ENCODE measurements around the gene PPP2R5E. TPM values are rescaled to one million over a fixed set of nuclear protein-coding genes. Genes with fewer than 3 reads are reported as not detected.
"Not testable (repeated sequence)": the region's sequence is repeated elsewhere in the genome, so short reads cannot be mapped to it uniquely, and the experiment has no call there.

The PPP2R5E gene
- total RNA-seq, 3 donors from 2014 or later = 23.0 to 29.9 (median 23.6) TPM

- Histone ChIP-seq H3K9me3 (no peaks in the 10 kb centered on the region), H3K4me1 (no peaks in the 10 kb centered on the region), H3K36me3 (no peaks in the 10 kb centered on the region), H3K27me3 (no peaks in the 10 kb centered on the region), H3K27ac (no peak overlapping the region), H3K4me3 (no peak overlapping the region)
- DNase-seq (ENCODE audit: low spot score in 2 of 2) = no peak
- TF ChIP-seq POLR2A (IDR thresholded peaks at IDR 0.05) = no peak
- intact Hi-C loops (cut with DNase I; ENCODE audit: low total_unique reads) = no loop called here
These were observed 159.3 kb downstream of the PPP2R5E start for GRCh38 chr14:63383776-63384367.

- Histone ChIP-seq H3K9me3 (no peaks in the 10 kb centered on the region), H3K36me3 (no peaks in the 10 kb centered on the region)
- intact Hi-C loops (cut with DNase I; ENCODE audit: low total_unique reads) = no loop called here
These were observed 164.7 kb downstream of the PPP2R5E start for GRCh38 chr14:63378444-63378843.

GRCh38 chr14:63375769-63376168, 167.4 kb downstream of the PPP2R5E start:
- H3K9me3 ChIP-seq = no peaks in the 10 kb centered on the region
- no peaks in the 10 kb centered on the region for H3K36me3 ChIP-seq
- H3K27me3 ChIP-seq = no peaks in the 10 kb centered on the region
- TF ChIP-seq POLR2A (IDR thresholded peaks at IDR 0.05) (no peak), CTCF (IDR thresholded peaks at IDR 0.05) (no peak), POLR2AphosphoS5 (IDR thresholded peaks at IDR 0.05) (no peak)
- no peak for DNase-seq (ENCODE audit: low spot score in 2 of 2)
- H3K27ac ChIP-seq = no peak overlapping the region
- no peaks in the 10 kb centered on the region for H3K4me1 ChIP-seq
- intact Hi-C loops (cut with DNase I; ENCODE audit: low total_unique reads) = no loop called here
- no peak overlapping the region for H3K4me3 ChIP-seq

More at GRCh38 chr14:63378444-63378843, 164.7 kb downstream of the PPP2R5E start:
- H3K27me3 ChIP-seq = no peaks in the 10 kb centered on the region
- no peak overlapping the region for H3K4me3 ChIP-seq
- DNase-seq (ENCODE audit: low spot score in 2 of 2) = no peak
- H3K27ac ChIP-seq = no peak overlapping the region
- H3K4me1 ChIP-seq = no peaks in the 10 kb centered on the region
- no peak for TF ChIP-seq POLR2A (IDR thresholded peaks at IDR 0.05)
- no peak for TF ChIP-seq CTCF (IDR thresholded peaks at IDR 0.05)
- no peak for TF ChIP-seq POLR2AphosphoS5 (IDR thresholded peaks at IDR 0.05)

GRCh38 chr14:63371613-63372012, 171.6 kb downstream of the PPP2R5E start:
- H3K27ac ChIP-seq; intact Hi-C loops (cut with DNase I; ENCODE audit: low total_unique reads); H3K27me3 ChIP-seq; H3K4me3 ChIP-seq; H3K36me3 ChIP-seq; H3K4me1 ChIP-seq; DNase-seq (ENCODE audit: low spot score in 2 of 2); H3K9me3 ChIP-seq: not testable (repeated sequence)

- TF ChIP-seq CTCF (IDR thresholded peaks at IDR 0.05) = no peak
- no peak for TF ChIP-seq POLR2A (IDR thresholded peaks at IDR 0.05)
- TF ChIP-seq POLR2AphosphoS5 (IDR thresholded peaks at IDR 0.05) = no peak
- Histone ChIP-seq H3K27ac (no peak overlapping the region), H3K4me3 (no peak overlapping the region), H3K4me1 (no peaks in the 10 kb centered on the region), H3K9me3 (peaks cover 0 to 7% of the 10 kb centered on the region in 2 donors), H3K27me3 (no peaks in the 10 kb centered on the region), H3K36me3 (no peaks in the 10 kb centered on the region)
- intact Hi-C loops (cut with DNase I; ENCODE audit: low total_unique reads) = no loop called here
- DNase-seq (ENCODE audit: low spot score in 2 of 2) = no peak
These were observed 172.1 kb downstream of the PPP2R5E start for GRCh38 chr14:63371033-63371432.

- no peak for TF ChIP-seq POLR2A (IDR thresholded peaks at IDR 0.05)
- no peak for TF ChIP-seq POLR2AphosphoS5 (IDR thresholded peaks at IDR 0.05)
- TF ChIP-seq CTCF (IDR thresholded peaks at IDR 0.05) = no peak
- DNase-seq (ENCODE audit: low spot score in 2 of 2) = no peak
- Histone ChIP-seq H3K36me3 (no peaks in the 10 kb centered on the region), H3K9me3 (peaks cover 0 to 20% of the 10 kb centered on the region in 2 donors), H3K27me3 (no peaks in the 10 kb centered on the region), H3K4me3 (no peak overlapping the region), H3K27ac (no peak overlapping the region), H3K4me1 (no peaks in the 10 kb centered on the region)
- intact Hi-C loops (cut with DNase I; ENCODE audit: low total_unique reads) = no loop called here
These were observed 175.3 kb downstream of the PPP2R5E start for GRCh38 chr14:63367742-63368364.

Data from breast epithelium (tissue), 4 donors.